GM21526 (cell line): ENCODE results near the gene KIFC1.
A peak's percentile ranks its signal among the peaks of the same experiment; 100 is the strongest.
"Not testable (repeated sequence)": the region's sequence is repeated elsewhere in the genome, so short reads cannot be mapped to it uniquely, and the experiment has no call there.

Experiments
- ATAC-seq: cut with Tn5 transposase; IDR thresholded peaks from one replicate; pipeline ENCODE4 v1.9.1; 2021; ENCODE audit warnings: moderate library complexity; ENCODE audit not compliant: unreplicated experiment, low FRiP score

KIFC1 gene, protein sequence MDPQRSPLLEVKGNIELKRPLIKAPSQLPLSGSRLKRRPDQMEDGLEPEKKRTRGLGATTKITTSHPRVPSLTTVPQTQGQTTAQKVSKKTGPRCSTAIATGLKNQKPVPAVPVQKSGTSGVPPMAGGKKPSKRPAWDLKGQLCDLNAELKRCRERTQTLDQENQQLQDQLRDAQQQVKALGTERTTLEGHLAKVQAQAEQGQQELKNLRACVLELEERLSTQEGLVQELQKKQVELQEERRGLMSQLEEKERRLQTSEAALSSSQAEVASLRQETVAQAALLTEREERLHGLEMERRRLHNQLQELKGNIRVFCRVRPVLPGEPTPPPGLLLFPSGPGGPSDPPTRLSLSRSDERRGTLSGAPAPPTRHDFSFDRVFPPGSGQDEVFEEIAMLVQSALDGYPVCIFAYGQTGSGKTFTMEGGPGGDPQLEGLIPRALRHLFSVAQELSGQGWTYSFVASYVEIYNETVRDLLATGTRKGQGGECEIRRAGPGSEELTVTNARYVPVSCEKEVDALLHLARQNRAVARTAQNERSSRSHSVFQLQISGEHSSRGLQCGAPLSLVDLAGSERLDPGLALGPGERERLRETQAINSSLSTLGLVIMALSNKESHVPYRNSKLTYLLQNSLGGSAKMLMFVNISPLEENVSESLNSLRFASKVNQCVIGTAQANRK

DNA sequence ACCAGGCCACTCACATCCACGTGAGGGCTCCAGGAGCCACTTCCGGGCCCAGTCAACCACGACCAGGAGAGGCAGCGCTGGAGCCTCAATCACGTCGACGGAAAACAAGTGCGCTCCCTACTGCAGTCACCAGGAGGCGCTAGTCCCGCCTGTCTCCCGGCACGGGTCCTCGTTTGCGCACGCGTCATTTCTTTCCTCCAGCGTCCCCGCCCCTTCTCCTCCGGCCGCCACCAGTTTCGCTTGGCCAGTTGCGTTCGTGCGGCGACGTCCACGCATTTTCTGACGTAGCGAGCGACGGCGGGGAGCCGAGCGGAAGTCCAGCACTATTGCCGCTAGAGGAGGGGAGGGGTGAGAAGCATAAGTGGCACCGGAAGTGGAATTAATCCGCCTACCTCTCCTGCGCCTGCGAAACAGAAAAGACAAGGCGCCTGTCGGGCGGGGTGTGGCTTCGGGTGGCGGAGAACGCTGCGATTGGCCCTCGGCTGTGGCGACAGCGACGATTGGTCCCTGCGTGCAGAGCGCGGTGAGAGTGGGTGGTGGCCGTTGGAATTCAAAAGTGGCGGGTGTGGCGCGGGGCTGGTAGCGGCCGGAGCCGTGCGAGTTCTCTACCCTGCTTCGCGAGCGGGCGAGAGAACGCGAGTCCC, at the start of gene KIFC1:
KIFC1 (plus strand) TSS at position 546 of the 644 bp plus-strand sequence. CDS start 163 bp downstream, outside the sequence.
- ATAC-seq = peak; percentile 86

DNA sequence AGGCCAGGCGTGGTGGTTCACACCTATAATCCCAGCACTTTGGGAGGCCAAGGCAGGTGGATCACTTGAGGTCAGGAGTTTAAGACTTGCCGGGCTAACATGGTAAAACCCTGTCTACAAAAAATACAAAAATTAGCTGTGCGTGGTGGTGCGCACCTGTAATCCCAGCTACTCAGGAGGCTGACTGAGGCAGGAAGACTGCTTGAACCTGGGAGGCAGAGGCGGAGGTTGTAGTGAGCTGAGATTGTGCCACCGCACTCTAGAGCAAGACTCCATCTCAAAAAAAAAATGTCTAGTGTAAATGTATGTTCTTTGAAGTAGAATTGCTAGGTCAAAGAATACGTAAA, 48.0 kb upstream of the KIFC1 start:
- ATAC-seq = not testable (repeated sequence)

DNA sequence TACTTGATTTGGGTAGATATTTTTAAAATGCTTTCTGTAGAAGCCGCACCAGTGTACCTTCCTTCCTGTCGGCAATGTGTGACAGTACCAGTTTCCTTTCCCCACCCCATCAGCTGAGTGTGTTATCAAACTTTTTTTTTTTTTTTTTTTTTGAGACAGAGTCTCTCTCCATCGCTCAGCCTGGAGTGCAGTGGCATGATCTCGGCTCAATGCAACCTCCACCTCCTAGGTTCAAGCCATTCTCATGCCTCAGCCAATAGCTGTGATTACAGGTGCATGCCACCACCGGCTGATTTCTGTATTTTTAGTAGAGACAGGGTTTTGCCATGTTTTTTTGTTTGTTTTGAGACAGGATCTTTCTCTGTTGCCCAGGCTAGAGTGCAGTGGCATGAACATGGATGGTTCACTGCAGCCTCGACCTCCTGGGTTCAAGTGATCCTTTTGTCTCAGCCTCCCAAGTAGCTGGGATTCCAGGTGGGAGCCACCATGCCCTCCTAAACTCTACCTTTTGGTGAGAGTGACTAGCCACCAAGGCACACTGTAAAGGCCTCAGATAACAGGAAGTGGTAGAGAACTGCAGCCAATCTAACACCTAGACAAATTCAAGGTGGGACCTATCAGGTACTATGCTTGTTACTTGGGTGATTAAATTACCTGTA, 47.5 kb upstream of the KIFC1 start:
- no peak for ATAC-seq

DNA sequence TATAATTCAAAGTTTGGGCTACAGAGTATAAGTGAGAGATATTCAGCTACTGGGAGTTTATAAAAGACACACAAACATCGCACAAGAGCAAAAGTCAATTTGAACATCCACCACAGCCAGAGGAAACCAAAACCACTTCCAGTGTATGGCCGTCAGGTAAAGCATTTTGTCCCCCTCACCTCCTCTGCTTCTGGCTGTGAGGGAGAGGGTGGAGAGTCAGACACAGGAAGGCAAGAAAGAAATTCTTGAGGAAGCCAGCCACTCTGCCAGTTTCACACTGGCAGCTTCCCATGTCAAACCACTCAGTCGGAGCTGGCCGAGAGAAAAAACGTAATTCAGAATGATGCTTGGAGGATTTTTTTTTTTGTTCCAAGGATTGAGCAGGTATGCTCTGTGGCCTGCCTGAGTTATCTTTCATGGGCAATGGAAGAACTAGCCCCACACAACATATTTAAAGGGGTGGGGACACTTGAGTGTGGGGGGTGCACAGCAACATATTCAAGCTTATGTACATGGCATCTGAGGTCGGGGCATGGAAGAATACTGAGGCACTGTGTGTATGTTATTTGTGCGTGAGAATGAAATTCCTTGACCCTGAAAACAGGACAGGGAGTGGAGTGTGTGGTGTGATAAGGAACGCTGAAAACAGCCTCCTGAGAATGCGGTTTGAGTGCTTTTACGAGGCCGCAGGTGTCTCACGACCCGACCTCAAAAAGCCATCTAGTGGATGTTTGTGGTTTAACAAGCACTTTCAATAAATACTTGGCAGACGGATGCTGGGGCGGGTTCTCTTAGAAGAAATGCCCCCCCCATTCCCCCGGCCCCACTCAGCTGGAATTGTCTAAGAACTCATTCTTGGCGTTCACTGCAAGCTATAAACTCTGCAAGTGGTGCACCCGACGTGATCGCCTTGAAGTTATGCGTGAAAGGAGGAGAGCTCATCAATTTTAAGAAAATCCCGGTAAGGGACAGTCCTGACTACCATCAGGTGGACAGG, 46.6 kb upstream of the KIFC1 start:
- ATAC-seq = no peak

DNA sequence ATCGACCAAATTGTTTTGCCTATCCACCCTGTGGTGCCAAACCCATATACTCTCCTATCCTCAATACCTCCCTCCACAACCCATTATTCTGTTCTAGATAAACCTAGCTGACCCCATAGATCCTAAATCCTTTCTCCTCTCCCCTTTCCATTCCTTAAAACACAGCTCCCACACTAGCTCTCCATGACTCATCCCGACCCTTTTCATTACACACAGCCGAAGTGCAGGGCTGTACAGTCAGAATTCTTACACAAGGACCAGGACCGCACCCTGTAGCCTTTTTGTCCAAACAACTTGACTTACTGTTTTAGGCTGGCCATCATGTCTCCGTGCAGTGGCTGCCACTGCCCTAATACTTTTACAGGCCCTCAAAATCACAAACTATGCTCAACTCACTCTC, 44.7 kb upstream of the KIFC1 start:
- not testable (repeated sequence) for ATAC-seq

DNA sequence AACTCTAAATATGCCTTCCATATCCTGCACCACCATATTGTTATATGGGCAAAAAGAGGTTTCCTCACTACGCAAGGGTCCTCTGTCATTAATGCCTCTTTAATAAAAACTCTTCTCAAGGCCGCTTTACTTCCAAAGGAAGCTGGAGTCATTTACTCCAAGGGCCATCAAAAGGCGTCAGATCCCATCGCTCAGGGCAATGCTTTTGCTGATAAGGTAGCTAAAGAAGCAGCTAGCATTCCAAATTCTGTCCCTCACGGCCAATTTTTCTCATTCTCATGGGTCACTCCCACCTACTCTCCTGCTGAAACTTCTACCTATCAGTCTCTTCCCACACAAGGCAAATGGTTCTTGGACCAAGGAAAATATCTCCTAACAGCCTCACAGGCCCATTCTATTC, 43.8 kb upstream of the KIFC1 start:
- ATAC-seq = no peak

DNA sequence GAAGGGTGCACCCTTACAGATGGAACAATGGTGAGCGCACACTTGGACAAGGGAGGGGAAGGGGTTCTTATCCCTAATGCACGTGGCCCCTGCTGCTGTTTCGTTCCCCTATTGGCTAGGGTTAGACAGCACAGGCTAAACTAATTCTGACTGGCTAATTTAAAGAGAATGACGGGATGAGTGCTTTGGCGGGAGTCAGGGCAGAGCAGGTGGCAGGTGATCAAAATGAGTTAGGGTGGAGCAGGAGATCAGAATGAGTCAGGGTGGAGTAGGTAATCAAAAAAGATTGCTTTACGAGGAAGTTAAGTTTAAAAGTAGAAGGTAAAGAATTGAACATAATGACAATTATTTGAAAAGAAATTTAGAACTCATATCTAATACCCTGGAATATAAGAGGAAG, 35.8 kb upstream of the KIFC1 start:
- not testable (repeated sequence) for ATAC-seq

DNA sequence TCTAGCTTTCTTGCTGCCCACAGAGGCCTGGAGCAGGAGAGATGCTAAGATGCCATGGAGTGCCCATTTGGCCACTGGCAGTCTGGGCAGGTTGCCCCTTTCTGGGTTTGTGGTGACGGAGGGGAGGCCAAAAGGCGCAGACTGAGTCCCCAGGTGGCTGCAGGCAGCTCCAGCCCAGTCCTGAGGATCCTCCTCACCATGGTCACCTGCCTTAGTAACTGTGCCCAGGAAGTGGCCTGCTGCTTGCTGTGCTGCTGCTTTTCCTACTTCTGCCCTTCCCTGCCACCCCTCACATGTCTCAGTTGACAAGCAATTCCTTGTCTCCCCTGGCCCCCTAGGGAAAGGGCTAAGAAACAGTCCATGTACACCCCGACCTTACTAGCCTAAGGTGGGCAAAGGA, 35.3 kb upstream of the KIFC1 start:
- ATAC-seq = no peak

DNA sequence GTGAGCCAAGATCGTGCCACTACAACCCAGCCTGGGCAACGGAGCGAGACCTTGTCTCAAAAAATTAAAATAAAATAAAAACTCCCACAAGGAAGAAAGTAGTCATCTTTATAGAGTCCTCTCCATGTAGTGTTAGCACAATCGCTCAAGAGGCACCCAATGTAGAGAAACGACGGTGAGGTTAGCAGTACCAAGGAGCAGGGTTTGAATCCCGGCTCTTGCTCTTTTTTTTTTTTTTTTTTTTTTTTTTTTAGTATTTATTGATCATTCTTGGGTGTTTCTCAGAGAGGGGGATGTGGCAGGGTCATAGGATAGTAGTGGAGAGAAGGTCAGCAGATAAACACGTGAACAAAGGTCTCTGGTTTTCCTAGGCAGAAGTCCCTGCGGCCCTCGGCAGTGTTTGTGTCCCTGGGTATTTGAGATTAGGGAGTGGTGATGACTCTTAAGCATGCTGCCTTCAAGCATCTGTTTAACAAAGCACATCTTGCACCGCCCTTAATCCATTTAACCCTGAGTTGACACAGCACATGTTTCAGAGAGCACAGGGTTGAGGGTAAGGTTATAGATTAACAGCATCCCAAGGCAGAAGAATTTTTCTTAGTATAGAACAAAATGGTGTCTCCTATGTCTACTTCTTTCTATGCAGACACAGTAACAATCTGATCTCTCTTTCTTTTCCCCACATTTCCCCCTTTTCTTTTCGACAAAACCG, 34.3 kb upstream of the KIFC1 start:
- ATAC-seq = not testable (repeated sequence)

DNA sequence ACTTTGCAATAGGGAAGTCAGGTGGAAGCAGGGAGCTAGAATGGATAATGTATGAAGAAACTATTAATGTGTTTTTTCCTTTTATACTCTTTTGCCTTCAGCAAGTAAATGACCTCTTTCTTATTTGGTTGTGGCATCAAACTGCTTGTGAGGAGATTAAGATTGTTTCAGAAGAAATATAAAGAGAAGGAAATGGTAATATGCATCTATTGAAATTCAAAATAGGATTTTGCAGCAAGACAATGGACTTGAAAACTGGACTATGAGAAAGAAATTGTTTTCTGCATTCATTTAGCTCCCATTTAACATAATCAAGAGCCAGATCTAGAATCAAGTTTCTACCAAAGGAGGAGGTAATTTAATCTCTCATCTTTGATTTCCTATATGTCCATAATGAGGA, 32.3 kb upstream of the KIFC1 start:
- no peak for ATAC-seq

DNA sequence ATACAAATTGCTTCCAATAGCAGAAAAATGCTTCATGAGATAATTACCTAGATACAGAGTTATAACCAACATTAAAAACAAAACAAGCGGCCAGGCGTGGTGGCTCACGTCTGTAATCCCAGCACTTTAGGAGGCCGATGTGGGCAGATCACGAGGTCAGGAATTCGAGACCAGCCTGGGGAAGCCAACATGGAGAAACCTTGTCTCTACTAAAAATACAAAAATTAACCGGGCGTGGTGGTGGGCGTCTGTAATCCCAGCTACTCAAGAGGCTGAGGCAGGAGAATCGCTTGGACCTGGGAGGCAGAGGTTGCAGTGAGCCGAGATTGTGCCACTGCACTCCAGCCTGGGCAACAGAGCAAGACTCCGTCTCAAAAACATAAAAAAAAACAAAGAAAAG, 28.1 kb upstream of the KIFC1 start:
- not testable (repeated sequence) for ATAC-seq

DNA sequence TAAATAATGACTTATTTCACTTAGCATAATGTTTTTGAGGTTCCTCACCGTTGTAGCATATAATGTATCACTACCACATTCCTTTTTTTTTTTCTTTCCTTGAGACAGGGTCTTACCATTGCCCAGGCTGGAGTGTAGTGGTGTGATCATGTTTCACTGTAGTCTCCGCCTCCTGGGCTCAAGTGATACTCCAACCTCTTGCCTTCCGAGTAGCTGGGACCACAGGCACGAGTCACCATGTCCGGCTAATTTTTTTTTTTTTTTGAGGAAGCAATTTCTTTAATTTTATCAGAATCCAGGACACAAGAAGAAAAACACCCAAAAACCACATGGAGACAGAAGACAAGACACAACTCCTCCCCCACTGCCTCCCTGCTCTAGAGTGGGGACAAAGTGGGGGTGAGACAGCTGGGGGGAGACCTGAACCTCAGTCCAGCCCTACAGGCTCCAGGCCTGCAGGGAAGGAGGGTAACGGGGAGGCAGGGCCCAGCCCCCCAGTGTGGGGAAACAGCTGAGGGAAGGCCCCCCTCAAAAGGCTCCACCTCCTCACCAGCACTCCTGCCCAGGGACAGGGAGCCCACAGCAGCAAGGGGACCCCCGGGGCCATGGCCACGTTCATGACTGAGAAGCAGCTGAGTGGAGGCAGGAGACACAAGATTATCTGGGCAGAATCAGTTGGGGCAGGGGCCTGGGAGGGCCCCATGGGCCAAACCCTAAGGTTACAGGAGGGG, 27.0 kb upstream of the KIFC1 start:
- not testable (repeated sequence) for ATAC-seq

DNA sequence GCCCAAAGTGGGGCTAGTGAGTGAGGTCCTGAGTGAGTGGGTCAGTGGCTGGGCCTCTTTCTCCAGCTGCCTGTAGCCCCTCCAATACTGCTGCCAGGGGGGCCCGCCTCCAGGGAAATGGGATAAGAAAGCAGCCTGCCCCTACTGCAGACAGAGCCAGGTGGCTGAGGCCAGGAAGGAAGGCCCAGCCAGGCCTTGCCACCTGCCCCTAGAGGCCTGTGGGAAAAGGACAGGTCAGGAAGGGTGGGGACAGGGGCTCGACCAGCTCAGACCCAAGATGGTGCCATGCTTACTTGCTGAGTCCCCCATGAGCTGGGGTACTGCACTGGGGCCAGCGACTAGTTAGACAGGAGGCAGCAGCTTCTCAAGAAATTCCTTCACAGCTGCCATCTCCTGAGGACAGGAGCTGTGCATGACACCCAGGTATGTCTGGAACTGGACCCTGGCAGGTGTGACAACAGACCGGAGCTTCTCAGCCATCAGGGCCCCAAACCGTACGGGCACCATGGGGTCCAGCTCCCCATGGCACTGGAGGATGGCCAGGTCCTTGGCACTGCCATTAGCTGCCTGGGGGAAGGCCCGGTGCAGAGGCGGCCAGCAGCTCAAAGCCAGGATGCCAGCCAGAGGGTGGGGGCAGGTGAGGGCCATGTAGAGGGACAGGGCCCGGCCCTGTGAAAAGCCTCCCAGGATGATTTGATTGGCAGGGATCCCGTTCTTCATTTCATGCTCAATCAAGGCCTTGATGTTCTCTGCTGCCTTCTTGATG, 26.2 kb upstream of the KIFC1 start:
- not testable (repeated sequence) for ATAC-seq

DNA sequence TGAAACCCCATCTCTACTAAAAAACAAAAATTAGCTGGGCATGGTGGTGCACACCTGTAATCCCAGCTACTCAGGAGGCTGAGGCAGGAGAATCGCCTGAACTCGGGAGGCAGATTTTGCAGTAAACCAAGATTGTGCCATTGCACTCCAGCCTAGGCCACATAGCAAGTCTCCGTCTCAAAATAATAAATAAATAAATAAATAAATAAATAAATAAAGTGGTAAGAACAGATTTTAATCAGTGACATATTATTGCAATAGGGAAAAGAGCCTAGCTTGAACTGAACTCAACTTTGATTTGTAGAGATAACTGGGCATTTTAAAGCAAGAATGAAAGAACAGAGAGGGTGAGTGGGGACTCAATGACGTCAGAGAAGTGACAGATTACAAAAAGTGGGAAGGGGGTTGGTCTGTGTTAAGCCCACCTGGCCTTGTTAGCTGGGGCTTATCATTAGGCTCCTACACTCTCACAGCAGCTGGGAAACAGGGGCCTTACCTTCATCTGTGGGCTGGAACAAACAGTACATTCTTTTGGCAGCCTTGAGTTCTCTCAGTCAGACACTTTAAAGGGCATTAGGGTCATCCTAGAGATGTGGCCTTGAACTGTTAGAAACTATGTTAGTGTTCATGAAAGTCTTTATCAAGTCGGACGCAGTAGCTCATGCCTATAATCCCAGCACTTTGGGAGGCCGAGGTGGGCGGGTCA, 24.5 kb upstream of the KIFC1 start:
- no peak for ATAC-seq

DNA sequence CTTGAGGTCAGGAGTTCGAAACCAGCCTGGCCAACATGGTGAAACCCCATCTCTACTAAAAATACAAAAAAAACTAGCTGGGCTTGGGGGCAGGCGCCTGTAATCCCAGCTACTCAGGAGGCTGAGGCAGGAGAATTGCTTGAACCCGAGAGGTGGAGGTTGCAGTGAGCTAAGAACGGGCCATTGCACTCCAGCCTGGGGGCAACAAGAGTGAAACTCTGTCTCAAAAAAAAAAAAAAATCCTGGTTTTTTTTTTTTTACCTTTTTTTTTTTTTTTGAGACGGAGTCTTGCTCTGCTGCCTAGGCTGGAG, 24.0 kb upstream of the KIFC1 start:
- ATAC-seq = not testable (repeated sequence)

DNA sequence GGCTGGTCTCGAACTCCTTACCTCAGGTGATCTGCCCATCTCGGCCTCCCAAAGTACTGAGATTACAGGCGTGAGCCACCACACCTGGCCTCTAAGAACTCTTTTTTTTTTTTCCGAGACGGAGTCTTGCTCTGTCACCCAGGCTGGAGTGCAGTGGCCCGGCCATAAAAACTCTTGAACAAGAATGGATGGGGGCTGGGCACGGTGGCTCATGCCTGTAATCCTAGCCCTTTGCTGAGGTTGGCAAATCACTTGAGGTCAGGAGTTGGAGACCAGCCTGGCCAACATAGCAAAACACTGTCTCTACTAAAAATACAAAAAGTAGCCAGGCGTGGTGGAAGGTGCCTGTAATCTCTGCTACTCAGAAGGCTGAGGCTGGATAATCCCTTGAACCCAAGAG, 19.7 kb upstream of the KIFC1 start:
- ATAC-seq = not testable (repeated sequence)

DNA sequence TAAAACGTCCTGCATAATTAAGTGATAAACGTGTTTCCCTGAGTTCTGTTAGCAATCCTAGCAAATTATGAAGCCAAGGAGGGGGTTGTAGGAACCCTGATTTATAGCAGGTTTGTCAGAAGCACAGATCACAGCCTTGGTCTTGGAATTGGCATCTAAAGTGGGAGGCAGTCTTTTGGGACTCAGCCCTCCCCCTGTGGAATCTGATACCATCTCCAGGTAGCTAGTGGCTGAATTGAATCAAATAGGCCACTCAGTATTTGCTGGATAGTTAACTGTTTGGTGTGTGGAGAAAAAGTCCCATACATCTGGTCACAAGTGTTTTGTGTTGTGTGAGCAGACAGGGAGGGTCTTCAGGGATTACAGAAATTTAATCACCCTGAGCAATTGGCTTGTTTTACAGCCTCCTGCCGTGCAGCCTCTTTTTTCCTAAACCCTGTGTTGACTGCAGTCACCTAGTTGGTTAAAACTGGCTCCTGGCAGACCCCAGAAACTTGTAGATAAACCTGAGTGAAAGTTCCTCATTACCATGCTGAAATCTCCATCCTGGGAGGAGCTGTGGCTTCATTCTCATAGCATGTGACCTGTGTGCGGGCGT, 19.0 kb upstream of the KIFC1 start:
- ATAC-seq = no peak
